ENCODE data around the gene DENND2A.

- TF ChIP-seq CTCF (IDR thresholded peaks at IDR 0.05; ENCODE audit: low read depth, low read length) (no peak), MAX (IDR thresholded peaks at IDR 0.05; ENCODE audit: low read depth, low read length) (no peak), POLR2A (IDR thresholded peaks at IDR 0.05; ENCODE audit: extremely low read depth, insufficient read length) (no peak), MYC (IDR thresholded peaks at IDR 0.05; ENCODE audit: low read depth, low read length) (no peak)
Measured at GRCh38 chr7:140594131-140594691, 46.4 kb downstream of the DENND2A start.

All from NB4 (cell line).